Measurements from ENCODE around the gene HBZ.
"Not testable (repeated sequence)": the region's sequence is repeated elsewhere in the genome, so short reads cannot be mapped to it uniquely, and the experiment has no call there.

HBZ gene

DNA sequence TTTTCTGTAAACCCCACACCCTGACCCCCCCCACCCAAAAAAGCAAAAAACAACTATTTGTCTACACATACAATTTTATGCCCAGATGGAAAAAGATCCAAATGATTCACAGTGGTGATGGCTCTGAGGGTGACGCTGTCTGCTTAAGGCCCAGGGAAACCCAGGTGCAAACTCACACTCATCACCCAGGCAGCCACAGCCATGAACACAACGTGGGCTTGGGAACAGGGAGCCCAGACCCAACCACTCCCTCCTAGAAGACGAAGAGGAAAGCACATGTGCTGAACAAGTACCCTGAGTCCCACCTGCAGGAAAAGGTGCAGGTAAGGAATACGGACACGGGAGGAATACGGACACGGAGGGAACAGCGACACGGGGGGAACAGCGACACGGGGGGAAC is 33.2 kb downstream of the HBZ start:
- Histone ChIP-seq H3K4me1 (ENCODE audit: insufficient read depth, low read length) (peaks cover 8% of the 10 kb centered on the region), H3K4me3 (ENCODE audit: low read depth in 1 of 2, low read length in 2 of 2) (no peak overlapping the region), H3K9me3 (ENCODE audit: low read length) (no peaks in the 10 kb centered on the region), H3K27me3 (ENCODE audit: control insufficient read depth in 1 of 2, insufficient read depth in 2 of 2, low read length in 2 of 2) (peaks cover 0 to 10% of the 10 kb centered on the region in 2 donors), H3K36me3 (ENCODE audit: insufficient read depth, low read length) (peaks cover 32% of the 10 kb centered on the region), H3K9ac (ENCODE audit: low read length) (no peak overlapping the region), H3K27ac (ENCODE audit: low read depth, low read length) (no peak overlapping the region)

DNA sequence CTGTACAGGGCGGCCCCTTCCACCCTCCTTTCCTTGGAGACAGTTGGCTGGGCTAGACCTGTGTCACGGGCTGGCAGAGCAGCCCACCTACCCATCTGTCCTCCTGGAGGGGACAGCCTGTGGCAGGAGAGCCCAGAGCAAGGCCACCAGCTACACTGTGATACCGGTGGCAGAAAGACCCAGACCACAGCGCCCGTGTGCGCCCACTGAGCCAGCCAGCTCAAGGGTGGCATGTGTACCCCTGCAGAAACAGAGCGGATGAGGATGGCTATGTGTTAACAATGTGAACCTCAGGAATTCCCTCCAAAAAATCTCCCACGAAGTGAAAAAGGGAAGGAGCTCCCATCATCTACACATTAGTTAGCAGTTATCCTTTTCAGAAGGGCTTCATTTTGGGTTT is 34.9 kb downstream of the HBZ start:
- Histone ChIP-seq H3K9ac (ENCODE audit: low read length) (no peak overlapping the region), H3K27ac (ENCODE audit: low read depth, low read length) (no peak overlapping the region), H3K4me3 (ENCODE audit: low read depth in 1 of 2, low read length in 2 of 2) (no peak overlapping the region), H3K9me3 (ENCODE audit: low read length) (no peaks in the 10 kb centered on the region), H3K36me3 (ENCODE audit: insufficient read depth, low read length) (peaks cover 48% of the 10 kb centered on the region), H3K27me3 (ENCODE audit: control insufficient read depth in 1 of 2, insufficient read depth in 2 of 2, low read length in 2 of 2) (no peaks in the 10 kb centered on the region), H3K4me1 (ENCODE audit: insufficient read depth, low read length) (no peaks in the 10 kb centered on the region)

DNA sequence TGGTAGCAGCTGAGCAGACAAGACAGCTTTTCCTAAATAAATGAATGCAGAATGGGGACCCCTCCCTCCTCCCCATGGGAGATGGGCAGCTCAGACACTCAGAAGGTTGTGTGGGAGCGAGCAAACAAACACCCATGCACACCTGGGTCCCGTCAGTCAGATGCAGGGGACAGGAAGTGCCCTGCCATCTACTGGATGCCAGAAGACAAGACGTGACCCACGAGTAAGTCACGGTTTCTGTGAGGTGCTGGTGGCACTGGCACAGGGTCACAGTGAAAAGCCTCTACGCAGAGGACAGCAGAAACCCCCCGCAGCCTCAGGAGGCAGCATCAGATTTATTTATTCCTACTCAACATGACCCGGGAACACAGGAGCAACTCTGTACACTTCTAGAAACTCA is 36.2 kb downstream of the HBZ start:
- Histone ChIP-seq H3K4me3 (ENCODE audit: low read depth in 1 of 2, low read length in 2 of 2) (no peak overlapping the region), H3K4me1 (ENCODE audit: insufficient read depth, low read length) (no peaks in the 10 kb centered on the region), H3K9me3 (ENCODE audit: low read length) (no peaks in the 10 kb centered on the region), H3K27me3 (ENCODE audit: control insufficient read depth in 1 of 2, insufficient read depth in 2 of 2, low read length in 2 of 2) (no peaks in the 10 kb centered on the region), H3K27ac (ENCODE audit: low read depth, low read length) (no peak overlapping the region), H3K36me3 (ENCODE audit: insufficient read depth, low read length) (peaks cover 53% of the 10 kb centered on the region), H3K9ac (ENCODE audit: low read length) (no peak overlapping the region)

DNA sequence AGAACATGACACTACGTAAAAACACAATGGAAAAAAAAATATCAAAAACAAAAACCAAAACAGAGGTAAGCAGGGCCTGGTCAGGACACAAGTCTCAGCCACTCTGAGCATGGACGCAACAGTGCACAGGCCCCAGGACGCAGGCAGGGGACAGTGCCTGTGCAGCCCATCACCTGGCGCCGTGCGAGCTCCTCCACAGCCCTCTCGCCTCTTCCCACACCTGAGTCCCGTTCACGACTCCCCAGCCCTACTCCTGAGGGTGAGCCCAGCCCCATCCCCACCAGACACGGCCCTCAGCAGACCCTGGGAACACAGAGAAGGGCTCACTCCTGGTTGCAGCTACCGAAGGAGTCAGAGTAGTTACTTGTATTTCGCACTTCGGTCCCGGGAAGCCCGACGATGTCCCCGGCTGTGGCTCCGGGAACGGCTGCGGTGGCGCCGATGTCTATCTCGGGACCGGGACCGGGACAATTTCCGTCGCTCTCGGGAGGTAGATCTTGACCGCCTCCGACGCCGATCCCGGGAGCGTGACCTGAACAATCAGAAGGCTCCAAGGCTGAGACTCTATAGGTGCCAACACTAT is 37.3 kb downstream of the HBZ start:
- Histone ChIP-seq H3K9ac (ENCODE audit: low read length) (no peak overlapping the region), H3K27me3 (ENCODE audit: control insufficient read depth in 1 of 2, insufficient read depth in 2 of 2, low read length in 2 of 2) (no peaks in the 10 kb centered on the region), H3K4me3 (ENCODE audit: low read depth in 1 of 2, low read length in 2 of 2) (no peak overlapping the region), H3K4me1 (ENCODE audit: insufficient read depth, low read length) (no peaks in the 10 kb centered on the region), H3K27ac (ENCODE audit: low read depth, low read length) (no peak overlapping the region), H3K9me3 (ENCODE audit: low read length) (no peaks in the 10 kb centered on the region), H3K36me3 (ENCODE audit: insufficient read depth, low read length) (peaks cover 63% of the 10 kb centered on the region)

DNA sequence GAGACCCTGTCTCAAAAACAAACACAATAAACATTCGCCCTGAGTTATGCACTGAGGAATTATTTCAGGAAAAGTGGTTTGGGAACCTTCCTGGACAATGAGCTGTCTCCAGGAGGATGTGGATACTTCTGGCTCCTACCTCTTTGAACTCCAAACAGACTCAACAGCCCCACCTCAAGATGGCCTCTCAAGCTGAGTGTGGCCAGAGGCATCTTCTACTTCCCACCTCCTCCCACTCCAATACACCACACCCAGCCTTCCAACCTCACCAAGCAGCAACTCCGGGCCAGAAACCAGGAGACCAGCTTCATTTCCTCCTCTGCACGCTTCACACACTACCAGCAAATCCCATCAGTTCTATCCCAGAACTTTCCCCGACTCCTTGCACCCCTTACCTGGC is 39.4 kb downstream of the HBZ start:
- no peak overlapping the region for H3K27ac ChIP-seq (ENCODE audit: low read depth, low read length)

DNA sequence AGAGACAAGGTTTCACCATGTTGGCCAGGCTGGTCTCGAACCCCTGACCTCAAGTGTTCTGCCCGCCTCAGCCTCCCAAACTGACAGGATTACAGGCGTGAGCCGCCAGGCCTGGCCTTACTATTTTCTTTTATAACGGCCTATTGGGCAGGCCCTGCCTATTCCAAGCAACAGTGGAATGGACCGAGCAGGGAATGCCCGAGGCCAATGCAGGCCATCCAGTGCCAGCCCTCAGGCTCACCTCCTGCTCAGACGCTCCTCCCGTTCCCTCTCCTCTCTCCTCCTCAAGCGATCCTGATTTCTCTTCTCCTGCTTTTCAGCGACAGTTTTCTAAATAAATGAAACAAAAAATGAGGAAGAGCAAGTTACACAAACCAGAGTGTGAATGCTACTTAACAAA is 40.2 kb downstream of the HBZ start:
- Histone ChIP-seq H3K27me3 (ENCODE audit: control insufficient read depth in 1 of 2, insufficient read depth in 2 of 2, low read length in 2 of 2) (no peaks in the 10 kb centered on the region), H3K36me3 (ENCODE audit: insufficient read depth, low read length) (peaks cover 83% of the 10 kb centered on the region)

More for the DNA sequence above, 39.4 kb downstream of the HBZ start:
- no peaks in the 10 kb centered on the region for H3K4me1 ChIP-seq (ENCODE audit: insufficient read depth, low read length)
- no peak overlapping the region for H3K9ac ChIP-seq (ENCODE audit: low read length)
- H3K36me3 ChIP-seq (ENCODE audit: insufficient read depth, low read length): peaks cover 83% of the 10 kb centered on the region
- H3K9me3 ChIP-seq (ENCODE audit: low read length): no peaks in the 10 kb centered on the region
- H3K4me3 ChIP-seq (ENCODE audit: low read depth in 1 of 2, low read length in 2 of 2): no peak overlapping the region
- no peaks in the 10 kb centered on the region for H3K27me3 ChIP-seq (ENCODE audit: control insufficient read depth in 1 of 2, insufficient read depth in 2 of 2, low read length in 2 of 2)

DNA sequence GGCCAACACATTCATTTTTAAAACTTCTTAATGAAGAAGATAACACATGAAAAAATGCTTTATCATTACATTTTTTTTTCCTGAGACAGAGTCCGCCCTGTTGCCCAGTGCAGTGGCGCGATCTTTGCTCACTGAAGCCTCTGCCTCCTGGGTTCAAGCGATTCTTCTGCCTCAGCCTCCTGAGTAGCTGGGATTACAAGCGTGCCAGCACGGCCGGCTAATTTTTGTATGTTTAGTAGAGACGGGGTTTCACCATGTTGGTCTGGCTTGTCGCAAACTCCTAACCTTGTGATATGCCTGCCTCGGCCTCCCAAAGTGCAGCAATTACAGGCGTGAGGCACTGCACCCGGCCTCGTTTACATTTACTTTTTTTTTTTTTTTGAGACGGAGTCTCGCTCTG is 41.0 kb downstream of the HBZ start:
- Histone ChIP-seq H3K9me3 (ENCODE audit: low read length) (no peaks in the 10 kb centered on the region), H3K4me3 (ENCODE audit: low read depth in 1 of 2, low read length in 2 of 2) (no peak overlapping the region), H3K27ac (ENCODE audit: low read depth, low read length) (no peak overlapping the region), H3K36me3 (ENCODE audit: insufficient read depth, low read length) (peaks cover 83% of the 10 kb centered on the region), H3K4me1 (ENCODE audit: insufficient read depth, low read length) (no peaks in the 10 kb centered on the region), H3K27me3 (ENCODE audit: control insufficient read depth in 1 of 2, insufficient read depth in 2 of 2, low read length in 2 of 2) (no peaks in the 10 kb centered on the region), H3K9ac (ENCODE audit: low read length) (no peak overlapping the region)

More for the DNA sequence above, 40.2 kb downstream of the HBZ start:
- Histone ChIP-seq H3K9ac (ENCODE audit: low read length) (no peak overlapping the region), H3K4me3 (ENCODE audit: low read depth in 1 of 2, low read length in 2 of 2) (no peak overlapping the region), H3K9me3 (ENCODE audit: low read length) (no peaks in the 10 kb centered on the region), H3K4me1 (ENCODE audit: insufficient read depth, low read length) (no peaks in the 10 kb centered on the region), H3K27ac (ENCODE audit: low read depth, low read length) (no peak overlapping the region)

DNA sequence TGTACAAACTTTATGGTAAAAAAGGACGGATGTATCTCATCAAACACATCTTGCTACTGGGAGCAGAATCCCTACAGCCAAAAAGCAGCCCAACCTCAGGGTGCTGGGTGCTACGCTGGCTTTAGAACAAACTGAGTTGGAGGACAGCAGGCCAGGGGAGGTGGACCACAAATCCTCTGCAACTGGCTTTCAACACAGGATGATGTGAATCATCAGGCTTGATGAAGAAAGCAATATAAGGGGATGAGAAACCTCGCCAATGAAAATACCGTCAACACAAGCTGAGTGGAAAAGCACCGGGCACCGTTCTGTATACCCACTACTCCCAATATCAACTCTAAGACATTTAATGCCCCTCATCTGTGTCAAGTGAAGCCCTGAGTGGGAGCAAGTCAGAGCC is 42.1 kb downstream of the HBZ start:
- H3K4me3 ChIP-seq (ENCODE audit: low read depth in 1 of 2, low read length in 2 of 2): no peak overlapping the region
- no peak overlapping the region for H3K9ac ChIP-seq (ENCODE audit: low read length)
- H3K36me3 ChIP-seq (ENCODE audit: insufficient read depth, low read length): peaks cover 81% of the 10 kb centered on the region
- H3K27me3 ChIP-seq (ENCODE audit: control insufficient read depth in 1 of 2, insufficient read depth in 2 of 2, low read length in 2 of 2): no peaks in the 10 kb centered on the region
- H3K27ac ChIP-seq (ENCODE audit: low read depth, low read length): no peak overlapping the region
- no peaks in the 10 kb centered on the region for H3K9me3 ChIP-seq (ENCODE audit: low read length)
- no peaks in the 10 kb centered on the region for H3K4me1 ChIP-seq (ENCODE audit: insufficient read depth, low read length)

DNA sequence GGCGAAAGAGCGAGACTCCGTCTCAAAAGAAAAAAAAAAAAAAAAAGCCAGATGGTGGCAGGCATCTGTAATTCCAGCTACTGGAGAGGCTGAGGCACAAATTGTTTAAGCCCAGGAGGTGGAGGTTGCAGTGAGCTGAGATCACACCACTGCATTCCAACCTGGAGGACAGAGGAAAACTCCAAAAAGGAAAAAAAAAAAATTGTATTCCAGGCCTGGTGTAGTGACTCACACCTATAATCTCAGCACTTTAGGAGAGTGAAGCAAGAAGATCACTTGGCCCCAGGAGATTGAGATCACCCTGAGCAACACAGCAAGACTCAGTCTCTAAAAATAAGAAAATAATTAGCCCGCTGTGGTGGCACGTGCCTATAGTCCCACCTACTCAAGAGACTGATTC is 47.9 kb downstream of the HBZ start:
- no peaks in the 10 kb centered on the region for H3K27me3 ChIP-seq (ENCODE audit: control insufficient read depth in 1 of 2, insufficient read depth in 2 of 2, low read length in 2 of 2)
- no peaks in the 10 kb centered on the region for H3K9me3 ChIP-seq (ENCODE audit: low read length)
- no peak overlapping the region for H3K4me3 ChIP-seq (ENCODE audit: low read depth in 1 of 2, low read length in 2 of 2)
- peaks cover 67% of the 10 kb centered on the region for H3K36me3 ChIP-seq (ENCODE audit: insufficient read depth, low read length)
- no peaks in the 10 kb centered on the region for H3K4me1 ChIP-seq (ENCODE audit: insufficient read depth, low read length)
- H3K27ac ChIP-seq (ENCODE audit: low read depth, low read length): no peak overlapping the region
- H3K9ac ChIP-seq (ENCODE audit: low read length): no peak overlapping the region

DNA sequence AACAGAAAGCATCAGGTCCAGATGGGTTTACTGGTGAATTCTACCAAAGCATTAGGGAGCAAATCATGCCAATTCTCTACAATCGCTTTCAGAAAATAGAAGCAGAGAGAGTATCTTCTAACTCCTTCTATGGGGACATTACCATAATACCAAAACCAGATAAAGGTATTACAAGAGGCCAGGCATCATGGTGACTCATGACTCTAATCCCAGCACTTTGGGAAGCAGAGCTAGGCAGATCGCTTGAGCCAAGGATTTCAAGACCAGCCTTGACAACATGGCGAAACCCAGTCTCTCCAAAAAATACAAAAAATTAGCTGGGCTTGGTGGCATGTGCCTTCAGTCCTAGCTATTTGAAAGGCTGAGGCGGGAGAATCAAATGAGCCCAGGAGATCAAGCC is 50.8 kb downstream of the HBZ start:
- Histone ChIP-seq H3K36me3 (ENCODE audit: insufficient read depth, low read length) (peaks cover 62% of the 10 kb centered on the region), H3K9me3 (ENCODE audit: low read length) (no peaks in the 10 kb centered on the region), H3K4me3 (ENCODE audit: low read depth in 1 of 2, low read length in 2 of 2) (no peak overlapping the region), H3K9ac (ENCODE audit: low read length) (no peak overlapping the region), H3K27me3 (ENCODE audit: control insufficient read depth in 1 of 2, insufficient read depth in 2 of 2, low read length in 2 of 2) (no peaks in the 10 kb centered on the region), H3K4me1 (ENCODE audit: insufficient read depth, low read length) (no peaks in the 10 kb centered on the region), H3K27ac (ENCODE audit: low read depth, low read length) (no peak overlapping the region)

DNA sequence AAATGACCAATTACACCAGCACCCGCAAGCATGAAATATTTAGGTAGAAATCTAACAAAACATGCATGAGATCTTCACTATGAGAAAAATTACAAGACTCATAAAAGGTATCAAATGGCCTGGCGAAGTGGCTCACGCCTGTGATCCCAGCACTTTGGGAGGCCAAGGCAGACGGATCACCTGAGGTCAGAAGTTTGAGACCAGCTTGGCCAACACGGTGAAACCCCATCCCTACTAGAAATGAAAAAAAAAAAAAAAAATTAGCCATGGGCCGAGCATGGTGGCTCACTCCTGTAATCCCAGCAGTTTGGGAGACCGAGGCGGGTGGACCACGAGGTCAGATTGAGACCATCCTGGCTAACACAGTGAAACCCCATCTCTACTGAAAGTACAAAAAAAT is 51.6 kb downstream of the HBZ start:
- not testable (repeated sequence) for H3K27ac ChIP-seq (ENCODE audit: low read depth, low read length); H3K4me3 ChIP-seq (ENCODE audit: low read depth in 1 of 2, low read length in 2 of 2); H3K4me1 ChIP-seq (ENCODE audit: insufficient read depth, low read length); H3K9me3 ChIP-seq (ENCODE audit: low read length); H3K9ac ChIP-seq (ENCODE audit: low read length); H3K27me3 ChIP-seq (ENCODE audit: control insufficient read depth in 1 of 2, insufficient read depth in 2 of 2, low read length in 2 of 2)
- H3K36me3 ChIP-seq (ENCODE audit: insufficient read depth, low read length): peaks cover 56% of the 10 kb centered on the region
